Measurements from ENCODE around the gene TSSK1B. TPM values are rescaled to one million over a fixed set of nuclear protein-coding genes. Genes with fewer than 3 reads are reported as not detected.
"Not testable (repeated sequence)": the region's sequence is repeated elsewhere in the genome, so short reads cannot be mapped to it uniquely, and the experiment has no call there.

The TSSK1B gene
- polyA plus RNA-seq, 10 donors = 0.05 to 0.12 (median 0.10) TPM; not detected in 6

DNA sequence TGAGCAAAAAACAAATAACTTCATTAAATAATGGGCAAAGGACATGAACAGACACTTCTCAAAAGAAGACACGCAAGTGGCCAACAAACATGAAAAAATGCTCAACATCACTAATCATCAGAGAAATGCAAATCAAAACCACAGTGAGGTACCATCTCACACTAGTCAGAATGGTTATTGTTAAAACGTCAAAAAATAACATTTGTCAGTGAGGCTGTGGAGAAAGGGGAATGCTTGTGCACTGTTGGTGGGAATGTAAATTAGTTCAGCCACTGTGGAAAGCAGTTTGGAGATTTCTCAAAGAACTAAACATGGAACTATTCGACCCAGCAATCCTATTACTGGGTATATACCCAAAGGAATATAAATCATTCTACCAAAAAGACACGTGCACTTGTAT is 36.8 kb downstream of the TSSK1B start:
- not testable (repeated sequence) for DNase-seq

DNA sequence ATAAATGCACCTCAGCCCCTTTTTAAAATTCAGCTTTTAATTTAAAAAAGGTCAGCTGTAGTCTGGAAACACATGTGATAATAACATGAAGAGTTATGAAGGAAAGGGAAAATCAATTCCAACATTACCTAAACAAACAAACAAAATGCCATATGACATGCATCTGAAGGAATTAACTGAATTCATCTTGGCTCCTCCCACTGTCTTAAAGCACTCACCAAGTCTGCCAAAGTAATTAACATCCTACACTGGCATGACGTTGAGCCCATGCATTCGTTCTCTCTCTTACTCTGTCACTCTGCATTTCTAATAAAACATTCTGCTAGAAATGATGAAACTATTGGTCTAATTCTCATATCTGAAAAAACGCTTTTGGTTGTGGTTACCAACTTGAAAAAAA is 37.7 kb downstream of the TSSK1B start:
- DNase-seq = no peak

GRCh38 chr5:113394658-113395057 is 40.1 kb downstream of the TSSK1B start:
- no peak for DNase-seq

- no peak for DNase-seq
These were observed 44.6 kb downstream of the TSSK1B start for GRCh38 chr5:113390224-113390623.

DNA sequence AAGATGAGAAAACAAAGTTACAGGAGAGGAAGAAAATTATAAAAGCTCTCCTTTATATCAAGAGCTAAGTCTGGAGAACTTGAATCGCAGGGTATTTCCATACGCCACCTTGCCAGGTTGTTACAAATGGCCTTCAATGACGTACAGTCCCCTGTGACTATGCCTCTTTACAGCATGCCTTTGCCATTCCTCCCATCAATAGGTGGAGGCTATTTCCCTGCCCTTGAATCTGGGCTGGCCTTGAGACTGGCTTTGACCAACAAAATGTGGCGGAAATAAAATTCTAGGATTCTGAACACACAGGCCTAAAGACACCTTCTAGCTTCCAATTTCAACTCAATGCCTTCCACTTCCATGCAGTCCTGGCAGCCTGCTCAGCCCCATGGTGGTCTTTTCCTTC is 45.7 kb downstream of the TSSK1B start:
- DNase-seq = no peak

- no peak for DNase-seq
These were observed 46.9 kb downstream of the TSSK1B start for GRCh38 chr5:113387844-113388243.

DNA sequence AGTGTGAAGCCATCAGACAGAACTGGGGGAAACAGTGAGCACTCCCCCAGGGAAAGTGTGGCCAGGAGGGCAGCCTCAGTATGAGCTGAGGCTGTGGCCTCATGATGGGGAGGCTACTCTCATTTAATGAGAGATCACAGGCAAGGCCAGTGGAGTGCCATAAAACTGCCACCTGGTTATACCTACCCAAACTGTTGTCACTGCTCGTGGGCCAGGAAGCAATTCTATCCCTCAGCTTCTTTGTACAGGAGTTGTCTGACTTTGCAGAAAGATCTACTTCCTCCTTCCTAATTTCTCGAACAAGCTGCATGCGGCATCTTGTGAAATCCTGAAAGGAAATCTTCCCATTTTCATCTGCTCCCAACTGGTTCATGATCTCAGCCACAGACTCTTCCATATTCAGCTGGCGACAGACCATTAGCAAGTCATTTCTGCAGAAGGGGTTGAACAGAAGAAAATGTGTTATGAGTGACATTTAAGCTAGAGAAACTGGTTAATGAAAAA is 50.0 kb downstream of the TSSK1B start:
- DNase-seq = no peak

- DNase-seq = no peak
These were observed 52.1 kb downstream of the TSSK1B start for GRCh38 chr5:113382731-113383130.

Other genes starting within 250 kb of the TSSK1B start
- gene MCC, start 53.5 kb upstream of the TSSK1B start, polyA plus RNA-seq (ENCODE audit: insufficient read length in 10 of 10) = 10 to 100 TPM; 12.7 to 22.2 (median 15.2) TPM
- 10 to 100 TPM in 9 of 10 donors, 1 to 10 TPM in 1; 9.5 to 27.7 (median 18.0) TPM for gene YTHDC2, start 78.7 kb upstream of the TSSK1B start, polyA plus RNA-seq (ENCODE audit: insufficient read length in 10 of 10)